Activated naive CD8-positive, alpha-beta T cell treated with anti-CD3 and anti-CD28 coated beads, Interleukin-2, amount 10 ng/mL, durations not matched to agents 7 days and 5 days (primary cell): ENCODE results near the gene SGMS2. TPM values are rescaled to one million over a fixed set of nuclear protein-coding genes. Genes with fewer than 3 reads are reported as not detected.

Source experiments
- ATAC-seq: fragments of 150-1000 bp; cut with Tn5 transposase; one replicate; pipeline ENCODE4 v1.10.0; 2021; ENCODE audit warnings: low read depth, moderate library complexity
- POLR2A ChIA-PET: fragments of 350-600 bp; sonication (Branson Sonifier 250); formaldehyde crosslinking; loops from one replicate; lab custom pipeline; 2021; ENCODE audit warnings: antibody characterized with exemption; lab: Charles Lee
- DNase-seq: peaks from one replicate; pipeline ENCODE4 v3.0.0; 2021
- H3K27ac Mint-ChIP-seq: one replicate; pipeline ENCODE4 v1.8.0; 2022; ENCODE audit warnings: mild to moderate bottlenecking, mixed read lengths
- H3K27me3 Mint-ChIP-seq: one replicate; pipeline ENCODE4 v1.8.0; 2022; ENCODE audit warnings: mild to moderate bottlenecking, moderate library complexity, mixed read lengths
- H3K36me3 Mint-ChIP-seq: one replicate; pipeline ENCODE4 v1.8.0; 2021; ENCODE audit warnings: mild to moderate bottlenecking, mixed read lengths
- H3K4me1 Mint-ChIP-seq: one replicate; pipeline ENCODE4 v1.8.0; 2021; ENCODE audit warnings: mixed read lengths
- H3K4me3 Mint-ChIP-seq: one replicate; pipeline ENCODE4 v1.8.0; 2022; ENCODE audit warnings: mild to moderate bottlenecking, moderate library complexity, mixed read lengths
- H3K9me3 Mint-ChIP-seq: one replicate; pipeline ENCODE4 v1.8.0; 2021; ENCODE audit warnings: mixed read lengths
- total RNA-seq, 2 experiments: library from RNA; stranded (reverse); gene quantifications; one replicate each; pipeline ENCODE4 v1.2.3, GENCODE V29; 2021

SGMS2 gene
- total RNA-seq, 2 experiments from 2014 or later, result not detected

GRCh38 chr4:107837776-107838618 is 13.3 kb downstream of the SGMS2 start:
- no peaks in the 10 kb centered on the region for H3K9me3 Mint-ChIP-seq
- POLR2A ChIA-PET, result no interaction called here
- H3K27ac Mint-ChIP-seq, result no peak overlapping the region
- peaks cover 11% of the 10 kb centered on the region for H3K27me3 Mint-ChIP-seq
- ATAC-seq (no peak), DNase-seq (no peak)
- no peaks in the 10 kb centered on the region for H3K36me3 Mint-ChIP-seq
- no peak overlapping the region for H3K4me3 Mint-ChIP-seq
- H3K4me1 Mint-ChIP-seq, result peaks cover 2% of the 10 kb centered on the region

- Mint-ChIP-seq H3K4me3 (no peak overlapping the region), H3K36me3 (no peaks in the 10 kb centered on the region), H3K27me3 (peaks cover 11% of the 10 kb centered on the region), H3K4me1 (peaks cover 2% of the 10 kb centered on the region), H3K9me3 (no peaks in the 10 kb centered on the region), H3K27ac (no peak overlapping the region)
- DNase-seq (no peak), ATAC-seq (no peak)
- POLR2A ChIA-PET, result no interaction called here
Measured at GRCh38 chr4:107838861-107839565, 14.3 kb downstream of the SGMS2 start.

GRCh38 chr4:107843391-107843790 is 18.7 kb downstream of the SGMS2 start:
- POLR2A ChIA-PET, result no interaction called here

GRCh38 chr4:107845681-107846080 is 20.9 kb downstream of the SGMS2 start:
- H3K36me3 Mint-ChIP-seq, result no peaks in the 10 kb centered on the region
- peaks cover under 1% of the 10 kb centered on the region for H3K4me1 Mint-ChIP-seq
- ATAC-seq (no peak), DNase-seq (no peak)
- H3K27ac Mint-ChIP-seq, result no peak overlapping the region
- POLR2A ChIA-PET, result no interaction called here
- H3K4me3 Mint-ChIP-seq, result no peak overlapping the region
- peaks cover 18% of the 10 kb centered on the region for H3K27me3 Mint-ChIP-seq
- peaks cover 2% of the 10 kb centered on the region for H3K9me3 Mint-ChIP-seq

More at GRCh38 chr4:107843391-107843790, 18.7 kb downstream of the SGMS2 start:
- ATAC-seq (no peak), DNase-seq (no peak)
- H3K36me3 Mint-ChIP-seq, result no peaks in the 10 kb centered on the region
- H3K27ac Mint-ChIP-seq, result no peak overlapping the region
- peaks cover 15% of the 10 kb centered on the region for H3K27me3 Mint-ChIP-seq
- H3K9me3 Mint-ChIP-seq, result peaks cover 2% of the 10 kb centered on the region
- peaks cover 2% of the 10 kb centered on the region for H3K4me1 Mint-ChIP-seq
- no peak overlapping the region for H3K4me3 Mint-ChIP-seq

- ATAC-seq, result no peak
Measured at GRCh38 chr4:107850438-107850837, 25.7 kb downstream of the SGMS2 start.

GRCh38 chr4:107853444-107854355 is 29.0 kb downstream of the SGMS2 start:
- H3K27me3 Mint-ChIP-seq, result peaks cover 24% of the 10 kb centered on the region
- no peak for ATAC-seq
- no peaks in the 10 kb centered on the region for H3K9me3 Mint-ChIP-seq
- peaks cover 5% of the 10 kb centered on the region for H3K4me1 Mint-ChIP-seq
- DNase-seq, result no peak
- H3K27ac Mint-ChIP-seq, result no peak overlapping the region
- no peaks in the 10 kb centered on the region for H3K36me3 Mint-ChIP-seq
- no peak overlapping the region for H3K4me3 Mint-ChIP-seq
- POLR2A ChIA-PET, result no interaction called here

More at GRCh38 chr4:107850438-107850837, 25.7 kb downstream of the SGMS2 start:
- H3K27ac Mint-ChIP-seq, result no peak overlapping the region
- H3K36me3 Mint-ChIP-seq, result no peaks in the 10 kb centered on the region
- peaks cover 14% of the 10 kb centered on the region for H3K27me3 Mint-ChIP-seq
- POLR2A ChIA-PET, result no interaction called here
- no peak overlapping the region for H3K4me3 Mint-ChIP-seq
- DNase-seq, result no peak
- peaks cover 2% of the 10 kb centered on the region for H3K9me3 Mint-ChIP-seq
- peaks cover 5% of the 10 kb centered on the region for H3K4me1 Mint-ChIP-seq

GRCh38 chr4:107854356-107855022 is 29.8 kb downstream of the SGMS2 start:
- ATAC-seq (no peak), DNase-seq (no peak)
- Mint-ChIP-seq H3K9me3 (no peaks in the 10 kb centered on the region), H3K27me3 (peaks cover 26% of the 10 kb centered on the region), H3K4me3 (no peak overlapping the region), H3K36me3 (no peaks in the 10 kb centered on the region), H3K4me1 (peaks cover 5% of the 10 kb centered on the region), H3K27ac (no peak overlapping the region)
- POLR2A ChIA-PET, result no interaction called here

GRCh38 chr4:107855723-107856122 is 31.0 kb downstream of the SGMS2 start:
- DNase-seq, result no peak
- Mint-ChIP-seq H3K9me3 (no peaks in the 10 kb centered on the region), H3K4me1 (peaks cover 4% of the 10 kb centered on the region), H3K27ac (no peak overlapping the region), H3K4me3 (no peak overlapping the region), H3K27me3 (peaks cover 27% of the 10 kb centered on the region), H3K36me3 (no peaks in the 10 kb centered on the region)
- ATAC-seq, result no peak
- POLR2A ChIA-PET, result no interaction called here

- POLR2A ChIA-PET, result no interaction called here
- Mint-ChIP-seq H3K9me3 (no peaks in the 10 kb centered on the region), H3K4me1 (no peaks in the 10 kb centered on the region), H3K27me3 (peaks cover 27% of the 10 kb centered on the region), H3K36me3 (no peaks in the 10 kb centered on the region), H3K4me3 (no peak overlapping the region), H3K27ac (no peak overlapping the region)
- ATAC-seq (no peak), DNase-seq (no peak)
Measured at GRCh38 chr4:107856901-107857300, 32.2 kb downstream of the SGMS2 start.

- no peak for ATAC-seq
- H3K27ac Mint-ChIP-seq, result no peak overlapping the region
- no peak for DNase-seq
- peaks cover 27% of the 10 kb centered on the region for H3K27me3 Mint-ChIP-seq
- POLR2A ChIA-PET, result no interaction called here
- no peak overlapping the region for H3K4me3 Mint-ChIP-seq
- no peaks in the 10 kb centered on the region for H3K9me3 Mint-ChIP-seq
- no peaks in the 10 kb centered on the region for H3K4me1 Mint-ChIP-seq
- no peaks in the 10 kb centered on the region for H3K36me3 Mint-ChIP-seq
Measured at GRCh38 chr4:107857741-107858140, 33.0 kb downstream of the SGMS2 start.

GRCh38 chr4:107858158-107858742 is 33.5 kb downstream of the SGMS2 start:
- DNase-seq, result no peak
- H3K36me3 Mint-ChIP-seq, result no peaks in the 10 kb centered on the region
- no peaks in the 10 kb centered on the region for H3K9me3 Mint-ChIP-seq
- no peak overlapping the region for H3K27ac Mint-ChIP-seq
- ATAC-seq, result no peak
- peaks cover 29% of the 10 kb centered on the region for H3K27me3 Mint-ChIP-seq
- no peaks in the 10 kb centered on the region for H3K4me1 Mint-ChIP-seq
- no peak overlapping the region for H3K4me3 Mint-ChIP-seq
- POLR2A ChIA-PET, result no interaction called here

GRCh38 chr4:107862658-107863057 is 37.9 kb downstream of the SGMS2 start:
- ATAC-seq, result no peak
- Mint-ChIP-seq H3K9me3 (no peaks in the 10 kb centered on the region), H3K36me3 (no peaks in the 10 kb centered on the region)

More at GRCh38 chr4:107862658-107863057, 37.9 kb downstream of the SGMS2 start:
- no peak for DNase-seq
- Mint-ChIP-seq H3K27ac (no peak overlapping the region), H3K4me3 (no peak overlapping the region), H3K27me3 (peaks cover 15% of the 10 kb centered on the region), H3K4me1 (no peaks in the 10 kb centered on the region)
- POLR2A ChIA-PET, result no interaction called here
